GDM1 (cell line): Measurements from ENCODE around the gene FNDC3B.

Experiments used
- DNase-seq: peaks from one replicate; lab custom pipeline; 2025; lab: John Stamatoyannopoulos, UW

Gene FNDC3B

GRCh38 chr3:172188511-172188910 lies 149.1 kb downstream of the FNDC3B start:
- no peak for DNase-seq

GRCh38 chr3:172189213-172189612 lies 149.8 kb downstream of the FNDC3B start:
- DNase-seq, result no peak

GRCh38 chr3:172189987-172190603 lies 150.7 kb downstream of the FNDC3B start:
- DNase-seq, result no peak

DNA sequence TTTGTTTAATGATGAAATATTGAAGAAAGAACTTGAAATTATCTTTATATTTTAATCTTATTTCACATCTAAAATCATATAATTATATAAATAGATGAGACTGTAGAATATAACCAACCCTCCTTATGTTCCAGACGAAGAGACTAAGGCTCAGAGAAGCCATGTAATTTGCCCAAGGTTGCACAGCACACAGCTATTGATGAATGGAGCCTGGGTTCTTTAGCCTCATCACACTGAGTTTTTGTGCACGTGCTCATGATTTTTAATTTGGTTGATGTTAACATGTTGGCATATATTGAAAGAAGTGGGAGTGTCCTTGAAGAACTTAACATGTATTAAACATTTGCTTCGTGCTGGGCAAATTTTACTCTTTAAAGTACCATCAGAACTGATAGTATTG lies 151.6 kb downstream of the FNDC3B start:
- no peak for DNase-seq

GRCh38 chr3:172191629-172192028 lies 152.3 kb downstream of the FNDC3B start:
- no peak for DNase-seq

DNA sequence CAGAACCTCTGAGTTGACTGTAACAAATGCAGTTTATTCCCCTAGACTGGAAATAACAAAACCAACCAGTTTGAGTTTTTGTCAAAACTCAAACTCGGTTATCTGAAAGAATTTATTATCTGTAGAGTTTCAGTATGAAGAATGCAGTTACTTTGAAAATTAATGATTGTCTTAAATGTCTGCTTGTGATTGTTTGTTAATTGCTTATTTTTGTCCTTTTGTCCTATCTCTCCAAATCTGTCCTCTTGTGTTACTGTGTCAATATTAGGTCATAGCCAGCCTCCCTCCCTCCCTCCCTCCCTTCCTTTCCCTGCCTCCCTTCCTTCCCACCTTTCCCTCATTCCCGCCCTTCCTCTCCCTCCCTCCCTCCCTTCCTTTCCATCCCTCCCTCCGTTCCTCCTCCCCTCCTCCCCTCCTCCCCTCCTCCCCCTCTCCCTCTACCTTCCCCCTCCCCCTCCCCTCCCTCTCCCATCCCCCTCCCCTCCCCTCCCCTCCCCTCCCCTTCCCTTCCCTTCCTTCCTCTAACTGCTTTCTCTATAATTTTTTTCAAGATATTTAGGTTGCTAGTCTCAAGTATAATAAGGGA lies 153.5 kb downstream of the FNDC3B start:
- no peak for DNase-seq

GRCh38 chr3:172193436-172193835 lies 154.1 kb downstream of the FNDC3B start:
- DNase-seq, result no peak

DNA sequence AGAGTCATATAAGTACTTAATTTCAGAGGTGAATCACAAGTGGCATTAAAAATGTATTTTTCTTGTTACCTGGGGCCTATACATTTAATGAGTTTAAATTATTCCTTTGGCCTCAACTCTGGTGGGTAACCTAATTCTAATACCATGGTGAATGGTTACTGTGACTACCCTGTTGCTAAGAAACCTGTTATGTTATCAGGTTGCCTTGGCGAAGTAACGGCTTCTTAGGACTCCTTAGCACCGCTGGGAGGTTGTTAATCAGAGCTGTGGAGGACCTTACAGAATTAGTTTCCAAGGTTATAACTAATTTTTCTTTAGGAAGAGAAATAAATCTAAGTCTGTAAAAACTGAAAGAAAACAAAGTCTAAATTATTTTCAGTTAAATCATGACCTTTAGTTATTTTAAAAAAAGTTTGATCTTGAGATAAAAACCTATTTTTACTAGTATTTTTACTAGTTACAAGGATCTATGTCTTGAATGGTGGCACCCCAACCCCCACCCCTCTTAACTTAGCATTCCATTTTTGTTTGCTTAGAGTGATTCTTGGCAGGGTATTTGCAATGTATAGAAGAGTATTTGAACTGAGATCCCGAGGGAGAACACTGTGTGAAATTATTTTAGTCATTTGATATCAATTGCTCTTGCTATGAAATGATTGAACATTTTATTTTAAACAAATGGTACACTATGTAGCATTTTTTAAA lies 155.5 kb downstream of the FNDC3B start:
- DNase-seq, result no peak

DNA sequence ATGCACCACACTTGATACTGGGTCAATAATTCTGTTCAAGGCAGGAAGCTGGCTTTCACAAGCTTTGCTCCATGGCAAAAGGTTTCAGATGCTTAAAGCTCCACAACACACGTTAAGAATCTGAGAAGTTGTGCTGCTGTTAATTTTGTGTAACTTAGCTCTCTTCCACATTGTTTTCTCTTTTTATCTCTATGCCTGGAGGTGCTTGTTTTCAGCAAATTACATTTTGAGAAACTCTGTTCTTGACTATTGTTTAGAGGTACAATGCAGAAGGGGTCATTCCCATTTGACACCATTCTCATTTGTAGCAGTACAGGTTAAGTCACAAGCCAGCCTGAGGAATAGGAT lies 156.0 kb downstream of the FNDC3B start:
- no peak for DNase-seq

DNA sequence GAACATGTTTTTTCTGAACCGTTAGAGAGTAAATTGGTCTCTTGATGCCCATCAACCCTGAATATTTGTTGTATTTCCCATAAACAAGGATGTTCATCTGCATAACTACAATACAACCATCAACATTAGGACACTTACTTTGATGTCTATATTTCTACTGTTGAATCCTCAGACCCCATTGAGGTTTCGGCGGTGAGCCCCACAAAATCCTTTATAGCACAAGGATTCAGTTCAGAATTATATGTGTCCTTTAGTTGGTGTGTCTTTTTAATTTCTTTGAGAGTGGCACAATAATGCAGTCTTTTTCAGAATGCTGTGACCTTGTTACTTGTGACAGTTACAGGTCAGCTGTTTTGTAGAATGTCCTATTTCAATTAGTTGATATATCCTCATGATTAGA lies 158.0 kb downstream of the FNDC3B start:
- DNase-seq, result no peak

DNA sequence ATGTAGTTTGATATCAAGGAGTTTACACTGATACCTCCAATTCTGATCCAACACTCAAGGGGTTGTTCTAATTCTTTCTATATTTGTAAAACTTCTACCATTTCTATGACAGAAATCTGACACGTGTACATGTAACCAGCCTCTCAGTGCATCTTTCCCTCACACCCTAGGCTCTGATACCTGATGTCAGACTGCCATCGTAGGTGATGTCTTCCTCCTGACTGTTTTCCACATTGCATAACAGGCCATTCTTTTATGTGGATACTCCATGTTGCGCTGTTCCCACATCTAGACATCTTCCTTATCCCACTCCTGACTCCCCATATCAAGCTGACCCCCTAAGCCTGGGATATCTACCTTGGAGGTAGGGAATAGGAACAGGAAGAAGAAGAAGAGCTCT lies 159.1 kb downstream of the FNDC3B start:
- DNase-seq, result no peak

GRCh38 chr3:172199850-172200369 lies 160.5 kb downstream of the FNDC3B start:
- DNase-seq, result no peak

GRCh38 chr3:172201136-172201869 lies 161.9 kb downstream of the FNDC3B start:
- DNase-seq, result no peak

DNA sequence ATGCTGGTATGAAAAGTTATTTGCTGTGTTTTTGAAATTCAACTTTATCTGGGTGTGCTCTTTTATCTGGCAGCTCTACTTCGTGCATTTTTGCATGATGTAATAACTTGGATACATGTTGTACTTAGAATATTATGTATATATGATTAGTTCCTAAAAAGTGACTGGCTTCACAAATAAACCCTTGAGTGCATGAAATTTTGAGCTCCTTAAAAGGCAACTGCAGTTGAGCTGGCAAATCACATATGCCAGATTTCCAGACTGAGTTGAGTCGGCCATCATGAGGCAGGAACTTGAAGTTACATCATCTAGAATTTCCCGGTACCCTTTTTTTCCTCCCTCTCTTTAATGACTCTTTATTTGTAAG lies 162.5 kb downstream of the FNDC3B start:
- DNase-seq, result no peak

GRCh38 chr3:172202797-172203196 lies 163.4 kb downstream of the FNDC3B start:
- no peak for DNase-seq

DNA sequence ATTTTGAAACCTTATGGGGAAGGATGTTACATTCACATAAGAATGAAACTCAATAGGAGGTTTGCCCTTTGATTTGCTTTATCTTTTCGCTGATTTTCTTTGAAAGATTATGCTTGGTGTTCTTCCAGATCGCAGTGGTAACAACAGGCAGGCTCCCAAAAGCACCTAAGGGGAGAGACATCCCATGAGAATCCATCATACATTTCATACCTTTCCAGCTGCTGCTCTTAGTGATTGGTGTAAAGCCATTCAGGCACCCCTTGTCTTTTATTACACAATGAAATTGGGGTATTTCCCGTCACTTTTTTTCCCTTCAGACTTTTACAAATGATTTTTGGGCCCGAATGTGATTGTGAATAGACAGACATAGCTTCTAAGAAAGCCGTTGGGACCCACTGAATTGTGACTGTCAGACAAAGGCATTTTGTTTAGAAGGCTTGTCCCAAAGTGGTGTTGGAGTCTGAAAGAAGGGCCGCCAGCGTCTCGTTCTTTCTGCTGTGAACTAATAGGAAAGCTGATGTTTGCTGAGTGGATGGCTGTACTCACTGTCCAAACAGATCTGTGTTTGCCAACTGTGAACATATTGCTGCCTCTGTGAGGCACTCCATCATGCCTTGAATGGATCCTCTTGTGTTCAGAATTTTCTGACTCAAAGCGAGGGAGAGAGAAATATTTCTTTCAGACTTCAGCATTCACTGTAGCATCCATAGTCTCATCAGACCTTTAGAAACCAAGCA lies 164.3 kb downstream of the FNDC3B start:
- DNase-seq, result no peak

GRCh38 chr3:172204716-172205115 lies 165.3 kb downstream of the FNDC3B start:
- DNase-seq, result no peak

GRCh38 chr3:172208586-172209332 lies 169.4 kb downstream of the FNDC3B start:
- no peak for DNase-seq

DNA sequence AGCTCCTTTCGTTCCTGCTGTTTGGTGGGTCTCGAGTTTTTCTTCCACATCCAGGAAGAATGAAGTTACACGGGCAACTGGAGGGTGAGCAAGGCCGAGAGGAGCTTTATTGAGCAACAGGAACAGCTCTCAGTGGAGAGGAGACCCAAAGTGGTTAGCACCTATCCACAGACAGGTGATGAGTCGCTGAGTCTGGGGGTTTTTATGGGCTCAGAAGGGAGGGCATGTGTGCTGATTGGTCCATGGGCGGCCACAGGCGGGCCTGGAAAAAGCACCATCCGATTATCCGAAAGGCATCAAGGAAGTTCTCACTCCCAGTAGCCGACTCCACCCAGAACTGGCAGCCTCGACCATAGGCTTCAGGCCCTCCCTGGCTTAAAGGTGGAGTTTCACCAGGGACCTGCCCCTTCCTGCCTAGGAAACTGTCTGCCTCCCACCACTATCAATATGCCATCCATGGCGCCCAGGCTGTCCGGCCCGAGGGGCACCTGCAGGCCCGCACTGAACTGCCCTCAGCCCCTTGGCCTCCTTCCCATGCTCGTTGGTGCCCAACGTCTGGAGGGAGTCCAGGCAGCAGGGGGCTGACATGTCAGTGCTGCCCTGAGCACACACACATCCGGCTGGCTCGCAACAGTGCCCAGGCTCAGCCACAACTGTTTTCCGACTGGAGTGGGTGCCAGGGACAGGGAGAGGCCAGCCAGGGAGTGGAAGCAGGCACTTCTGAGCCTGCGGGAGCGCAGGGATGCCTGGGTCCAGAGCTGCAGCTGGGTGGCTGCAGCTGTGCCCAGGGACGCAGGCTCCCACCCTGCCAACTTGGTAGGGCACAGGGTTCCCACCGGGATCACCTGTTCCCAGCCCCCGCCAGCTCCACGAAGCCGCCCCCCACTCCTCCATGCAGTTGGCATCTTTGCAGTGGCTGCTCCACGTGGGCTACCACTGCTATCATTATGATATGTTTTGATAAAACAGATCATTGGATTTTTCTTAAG lies 170.2 kb downstream of the FNDC3B start:
- DNase-seq, result no peak

DNA sequence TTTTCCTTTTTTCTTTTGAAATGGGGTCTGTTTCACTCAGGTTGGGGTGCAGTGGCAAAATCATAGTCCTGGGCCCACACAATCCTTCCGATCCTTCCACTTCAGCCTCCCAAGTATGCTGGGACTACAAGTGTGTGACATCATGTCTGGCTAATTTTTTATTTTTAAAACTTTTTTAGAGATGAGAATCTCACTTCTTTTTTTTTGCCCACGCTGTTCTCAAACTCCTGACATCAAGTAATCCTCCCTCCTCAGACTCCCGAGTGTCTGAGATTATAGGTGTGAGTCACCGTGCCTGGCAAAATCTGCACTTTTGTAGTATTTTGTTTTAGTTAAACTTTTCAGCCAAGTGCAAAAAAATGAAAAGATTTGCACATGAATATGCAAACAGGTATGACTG lies 171.0 kb downstream of the FNDC3B start:
- DNase-seq, result no peak
